HG03439 (cell line): ENCODE measurements around the gene CHN1.

Experiments
- ATAC-seq: cut with Tn5 transposase; IDR thresholded peaks from one replicate; pipeline ENCODE4 v1.9.1; 2021; ENCODE audit warnings: mild to moderate bottlenecking, moderate library complexity; ENCODE audit not compliant: unreplicated experiment

The CHN1 gene

GRCh38 chr2:174789001-174789400 is 216.2 kb downstream of the CHN1 start:
- ATAC-seq = no peak

GRCh38 chr2:174788291-174788929 is 216.8 kb downstream of the CHN1 start:
- no peak for ATAC-seq

- ATAC-seq = no peak
Observed at GRCh38 chr2:174787487-174788205, 217.5 kb downstream of the CHN1 start.

DNA sequence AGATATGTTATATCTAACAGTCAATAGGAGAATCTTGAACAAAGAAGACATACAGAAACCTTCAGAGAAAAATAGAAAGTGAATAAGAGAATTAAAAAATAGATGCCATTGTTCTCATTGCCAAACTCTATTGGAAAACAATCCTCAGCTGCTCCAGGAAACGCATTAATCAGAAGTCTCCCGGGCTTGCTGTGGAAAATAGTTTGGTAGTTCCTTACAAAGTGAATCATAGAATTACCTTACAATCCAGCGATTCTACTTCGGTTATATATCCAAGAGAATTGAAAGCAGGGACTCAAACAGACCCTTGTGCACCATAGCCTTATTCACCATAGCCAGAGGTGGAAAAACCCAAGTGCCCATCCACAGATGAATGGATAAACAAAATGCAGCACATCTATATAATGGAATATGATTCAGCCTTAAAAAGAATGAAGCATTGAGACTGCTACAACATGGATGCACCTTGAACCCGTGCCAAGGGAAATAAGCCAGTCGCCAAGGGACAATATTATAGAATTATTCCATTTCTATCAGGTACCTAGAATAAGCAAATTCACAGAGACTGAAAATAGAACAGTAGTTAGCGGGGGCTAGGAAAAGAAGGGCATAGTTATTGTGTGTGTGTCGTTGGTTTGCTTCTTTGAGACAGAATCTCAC is 219.0 kb downstream of the CHN1 start:
- no peak for ATAC-seq

DNA sequence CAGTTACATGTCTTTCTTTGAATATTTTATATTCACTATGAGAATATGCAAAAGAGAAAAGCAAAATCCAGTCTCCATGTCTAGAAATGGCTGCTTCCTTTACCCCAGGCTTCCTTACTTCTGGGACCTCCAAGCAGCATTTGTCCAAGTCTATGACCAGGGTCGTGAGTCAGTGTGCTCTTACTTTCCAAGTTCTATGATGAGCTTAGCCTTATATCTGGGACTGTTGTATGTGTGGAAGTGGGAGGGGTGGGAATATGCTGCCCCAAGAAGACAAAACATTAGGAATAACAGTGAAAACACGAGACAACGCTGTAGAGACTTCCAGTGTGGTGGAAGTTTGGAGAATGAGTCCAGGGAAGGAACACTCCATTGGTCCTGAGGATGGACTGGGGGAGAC is 219.7 kb downstream of the CHN1 start:
- no peak for ATAC-seq

DNA sequence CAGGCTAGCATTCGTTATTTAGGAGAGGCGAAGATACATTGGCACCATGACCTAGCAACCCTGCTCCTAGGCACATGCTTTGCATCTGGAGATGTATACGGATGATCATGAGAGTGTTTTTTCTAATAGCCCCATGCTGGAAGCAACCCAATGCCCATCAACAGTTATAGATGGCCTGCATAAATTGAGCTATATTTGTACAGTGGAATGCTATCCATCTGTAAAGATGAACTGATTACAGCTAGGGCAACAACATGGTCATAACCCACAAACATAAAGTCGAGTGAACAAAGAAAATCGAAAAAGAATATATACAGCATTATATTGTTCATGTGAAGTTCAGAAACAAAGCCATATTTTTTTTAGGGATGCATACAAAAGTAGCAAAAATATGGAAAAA is 220.3 kb downstream of the CHN1 start:
- ATAC-seq = no peak

- ATAC-seq = no peak
Observed at GRCh38 chr2:174784316-174784715, 220.9 kb downstream of the CHN1 start.

DNA sequence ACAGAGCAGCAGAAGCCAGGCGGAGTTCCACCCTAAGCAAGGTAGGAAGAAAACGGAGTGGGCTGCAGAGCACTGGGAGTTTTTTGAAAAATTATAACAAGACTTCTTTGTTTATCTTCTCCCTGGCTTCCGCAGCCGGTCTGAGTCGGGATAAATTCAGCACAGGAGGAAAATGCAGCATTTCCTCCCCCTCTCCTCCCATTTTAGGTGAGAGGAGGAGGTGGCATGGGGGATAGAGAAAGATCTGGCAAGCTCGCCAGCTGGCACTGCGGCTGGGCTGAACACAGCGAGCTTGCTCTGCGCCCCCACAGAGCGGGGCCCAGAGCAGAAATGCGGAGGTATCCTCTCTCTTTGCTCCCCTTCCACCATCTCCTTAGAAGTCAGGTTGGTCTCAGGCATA is 223.2 kb downstream of the CHN1 start:
- no peak for ATAC-seq

DNA sequence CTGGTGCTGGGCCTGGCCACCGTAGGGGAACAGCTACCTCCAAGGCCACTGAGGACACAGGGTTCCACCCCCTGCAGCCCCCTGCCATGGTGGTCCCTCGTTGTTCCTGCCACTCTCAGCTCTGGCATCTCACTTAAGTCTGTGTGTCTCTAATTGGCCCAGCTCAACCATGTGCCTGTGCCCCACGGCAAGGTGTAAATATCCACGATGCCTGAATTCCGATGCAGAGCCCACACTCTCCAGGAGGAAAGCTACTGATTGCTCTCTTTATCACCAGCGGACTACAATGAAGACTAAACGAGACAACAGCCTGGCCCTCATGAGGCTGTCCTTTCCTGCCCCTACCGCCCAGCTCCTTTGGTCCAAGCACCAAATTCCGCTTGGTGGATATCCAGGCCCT is 223.9 kb downstream of the CHN1 start:
- ATAC-seq = no peak

- no peak for ATAC-seq
Observed at GRCh38 chr2:174780856-174781255, 224.3 kb downstream of the CHN1 start.

DNA sequence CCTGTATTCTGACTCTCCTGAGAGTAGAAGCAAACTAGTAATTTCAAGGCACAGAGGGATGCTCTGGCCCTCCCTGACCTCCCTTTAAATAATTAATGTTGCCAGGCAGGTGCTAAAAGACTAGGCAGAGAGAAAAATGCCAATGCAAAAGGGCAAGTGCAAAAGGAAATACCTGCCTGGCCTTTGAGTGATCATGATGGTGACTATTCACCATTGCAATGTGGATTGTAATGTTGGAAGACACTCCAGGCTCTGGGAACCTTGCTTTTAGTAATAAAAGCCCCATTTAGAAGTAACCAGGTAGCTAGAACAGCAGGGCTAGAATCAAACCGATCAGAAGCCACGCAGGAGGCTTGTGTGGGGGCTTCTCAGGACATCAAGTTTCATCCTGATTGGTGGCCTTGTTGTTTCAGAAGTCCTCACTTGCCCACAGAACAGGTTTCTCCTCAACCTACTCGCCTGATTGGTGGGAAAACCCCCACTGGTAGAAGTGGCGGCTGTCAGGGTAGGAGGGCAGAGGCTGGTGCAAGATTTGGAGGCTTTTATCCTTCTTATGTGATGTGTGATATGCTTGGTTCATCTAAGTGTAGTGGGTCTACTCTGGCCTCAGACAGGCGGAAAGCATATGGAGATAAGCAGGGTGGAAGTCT is 224.9 kb downstream of the CHN1 start:
- no peak for ATAC-seq

- no peak for ATAC-seq
Observed at GRCh38 chr2:174779361-174779928, 225.7 kb downstream of the CHN1 start.

GRCh38 chr2:174778085-174778981 is 226.8 kb downstream of the CHN1 start:
- ATAC-seq = no peak

DNA sequence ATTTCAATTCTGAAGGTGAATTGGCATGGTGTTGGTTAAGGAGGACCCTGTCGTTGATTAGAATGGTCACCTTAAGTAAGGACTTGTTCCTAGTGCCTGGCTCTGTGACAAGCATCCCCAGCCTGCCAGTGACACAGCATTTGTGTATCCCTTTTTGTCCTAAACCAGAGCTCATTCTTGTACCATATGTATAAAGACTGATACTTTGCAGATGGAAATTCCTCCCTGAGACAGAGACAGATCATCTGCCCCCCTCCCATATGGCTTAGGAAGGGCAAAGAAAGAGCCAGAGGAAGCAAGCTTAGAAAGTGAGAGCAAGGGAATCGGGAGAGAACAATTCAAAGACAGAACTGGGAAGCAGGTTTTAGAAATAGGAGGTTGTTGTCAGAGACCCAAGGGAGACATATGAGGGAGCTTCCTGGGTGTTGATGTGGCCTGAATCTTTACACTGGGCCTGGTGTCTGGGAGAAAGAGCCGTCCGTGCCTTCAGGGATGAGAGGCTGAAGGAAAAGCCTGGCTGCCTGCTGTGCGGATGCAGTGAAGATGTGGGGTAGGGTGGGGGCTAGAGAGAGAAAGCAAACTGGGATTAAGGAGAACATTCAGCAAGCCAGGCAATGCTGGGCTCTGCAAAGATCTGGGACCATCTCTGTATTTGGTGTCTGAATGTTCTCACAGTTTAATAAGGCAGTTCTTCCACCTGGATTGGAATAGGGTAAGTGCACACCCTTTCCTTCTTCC is 227.7 kb downstream of the CHN1 start:
- no peak for ATAC-seq

GRCh38 chr2:174776675-174777074 is 228.5 kb downstream of the CHN1 start:
- no peak for ATAC-seq

DNA sequence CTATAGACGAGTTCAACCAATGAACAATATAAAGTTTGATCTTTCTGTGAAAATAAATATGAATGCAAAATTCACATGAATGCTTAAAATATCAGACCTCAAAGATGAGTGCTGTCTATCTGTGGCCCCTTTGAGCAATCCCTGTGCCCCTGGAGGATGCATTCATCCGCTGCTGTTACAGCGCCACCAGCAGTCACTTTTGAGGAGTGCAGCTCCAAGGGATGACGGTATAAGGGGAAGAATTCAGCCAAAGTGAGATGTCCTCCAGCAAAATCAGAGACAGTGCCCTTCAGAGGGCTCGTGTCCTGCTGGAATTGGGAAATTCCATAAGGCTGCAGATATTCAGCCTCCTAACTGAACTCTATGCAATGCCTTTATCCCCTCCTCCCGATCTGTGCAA is 229.0 kb downstream of the CHN1 start:
- no peak for ATAC-seq

GRCh38 chr2:174775571-174775980 is 229.6 kb downstream of the CHN1 start:
- no peak for ATAC-seq

DNA sequence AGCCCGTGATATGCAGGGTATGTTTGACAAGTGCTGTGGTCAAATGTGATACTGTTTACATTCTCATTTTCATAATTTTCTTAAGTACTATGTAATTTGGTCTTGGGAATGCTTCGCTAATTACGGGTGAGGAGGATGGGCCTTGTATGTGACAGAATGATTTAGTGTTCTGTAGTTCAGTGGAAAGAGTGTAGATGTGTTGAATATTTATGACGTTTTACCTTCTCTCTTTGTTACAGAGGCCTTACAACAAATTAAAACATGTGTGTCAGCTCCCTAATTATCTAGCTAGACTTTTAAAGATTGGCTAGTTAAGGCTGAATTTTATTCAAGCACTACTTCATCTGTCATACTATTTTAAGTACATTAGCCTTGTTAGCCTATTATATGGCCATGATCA is 230.3 kb downstream of the CHN1 start:
- ATAC-seq = no peak

DNA sequence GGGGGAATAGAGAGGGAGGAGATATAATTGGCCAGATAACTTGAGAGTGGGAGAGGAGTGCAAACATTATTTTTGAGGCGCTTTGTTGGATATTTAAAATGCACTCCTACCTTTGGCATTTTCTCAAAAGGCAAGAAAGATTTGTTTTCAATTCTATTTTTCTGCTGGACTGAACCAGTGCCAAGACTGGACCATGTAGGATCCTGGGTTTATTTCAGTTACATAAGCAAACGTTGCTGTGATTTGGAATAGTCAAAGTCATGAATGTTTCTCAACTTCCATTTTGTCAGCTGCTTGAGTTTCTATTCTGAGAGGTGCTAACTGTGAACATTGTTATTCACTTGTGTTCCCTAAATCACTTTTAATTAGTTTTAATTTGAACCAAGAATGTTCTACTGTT is 232.0 kb downstream of the CHN1 start:
- no peak for ATAC-seq

DNA sequence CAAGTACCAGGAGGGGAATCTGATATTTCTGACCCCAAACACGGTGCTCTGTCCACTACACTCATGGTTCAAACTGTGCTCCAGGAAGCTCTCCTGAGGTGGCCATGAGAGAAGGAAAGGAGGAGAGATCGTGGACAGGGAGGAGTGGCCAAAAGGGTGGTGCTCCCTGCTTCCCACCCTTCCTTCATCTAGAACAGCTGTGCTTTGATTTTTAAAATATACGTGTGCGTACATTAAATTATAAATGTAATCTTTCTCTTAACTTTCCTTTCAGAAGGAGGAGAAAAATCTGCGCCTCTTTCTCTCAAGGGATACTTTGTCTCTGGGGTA is 232.7 kb downstream of the CHN1 start:
- ATAC-seq = no peak
